Hematopoietic multipotent progenitor cell treated with erythropoietin and hydrocortisone succinate and interleukin-3 and kit ligand, for 17 days (in vitro differentiated cells): ENCODE data around the gene POM121C.
"Not testable (repeated sequence)": the region's sequence is repeated elsewhere in the genome, so short reads cannot be mapped to it uniquely, and the experiment has no call there.

Experiments used
- DNase-seq: peaks from one replicate; pipeline ENCODE4 v3.0.0-alpha.2; 2015; ENCODE audit warnings: low spot score

POM121C gene

GRCh38 chr7:75393194-75393593, 92.9 kb downstream of the POM121C start:
- DNase-seq: not testable (repeated sequence)

DNA sequence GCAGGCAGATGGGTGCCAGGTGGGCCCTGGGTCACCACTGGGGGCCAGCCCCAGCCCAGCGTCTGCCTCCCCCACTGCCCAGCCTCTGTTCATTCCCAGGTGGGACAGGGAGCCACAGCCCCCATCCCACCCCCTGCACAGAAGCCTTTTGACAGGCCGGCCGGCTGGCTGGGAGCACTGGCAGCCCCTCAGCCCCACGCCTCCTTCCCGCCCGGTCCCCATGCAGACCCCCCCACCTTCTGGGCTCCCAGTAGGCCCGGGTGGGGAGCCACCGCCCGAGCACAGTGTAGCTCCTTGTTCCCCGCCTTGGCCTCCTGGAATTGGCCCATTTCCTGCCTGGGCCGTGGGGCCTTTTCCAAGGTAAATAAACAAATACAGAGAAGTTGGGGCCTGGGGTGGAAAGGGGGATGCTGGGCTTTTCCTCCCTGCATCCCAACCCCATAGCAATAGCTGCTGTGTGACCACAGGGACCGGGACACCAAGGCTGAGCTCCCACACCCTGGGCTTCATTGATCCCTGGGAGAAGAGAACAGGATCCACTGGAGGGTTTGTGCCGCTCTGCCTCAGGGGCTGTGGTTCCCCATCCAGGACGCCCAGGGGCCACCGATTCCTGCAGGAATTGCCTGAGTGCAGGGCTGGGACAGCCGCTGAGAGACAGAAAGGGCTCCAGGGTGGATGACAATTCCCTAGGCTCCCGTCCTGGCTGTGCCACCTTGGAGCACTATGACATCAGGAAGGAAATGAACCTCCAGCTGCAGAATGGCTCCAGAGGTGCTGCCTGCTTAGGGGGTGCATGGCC, 111.4 kb downstream of the POM121C start:
- DNase-seq: not testable (repeated sequence)

- not testable (repeated sequence) for DNase-seq
These were observed 112.0 kb downstream of the POM121C start for GRCh38 chr7:75374144-75374518.

DNA sequence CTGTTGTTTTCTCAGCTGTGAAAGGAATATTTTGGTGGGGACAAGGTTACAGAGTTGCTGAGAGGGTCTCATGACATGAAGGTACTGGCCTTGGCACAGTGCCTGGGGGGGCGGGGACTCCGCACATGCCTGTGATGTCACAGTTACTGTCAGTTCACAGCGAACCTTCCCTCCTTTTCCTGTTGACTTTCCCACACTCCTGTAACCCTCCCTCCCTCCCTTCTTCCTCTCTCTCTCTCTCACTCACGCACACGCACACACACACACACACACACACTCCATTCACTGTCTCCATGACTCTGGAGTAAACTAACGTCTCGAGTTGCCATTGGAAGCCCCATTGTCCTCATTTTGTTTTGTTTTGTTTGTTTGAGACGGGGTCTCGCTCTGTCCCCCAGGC, 118.8 kb downstream of the POM121C start:
- DNase-seq: not testable (repeated sequence)
